GM23338 (cell line): ENCODE results near the gene SORBS1. TPM values are rescaled to one million over a fixed set of nuclear protein-coding genes. Genes with fewer than 3 reads are reported as not detected.

Experiments used
- ATAC-seq: fragments of 200-7000 bp; cut with Tn5 transposase; 3 replicates; pipeline ENCODE4 v1.9.1; 2020
- DNase-seq: peaks from one replicate; pipeline ENCODE4 v3.0.0-alpha.2; 2015; ENCODE audit warnings: low spot score
- H2AFZ ChIP-seq: fragments of 200-600 bp; sonication (generic); 2 replicates; pipeline ENCODE4 v1.8.0; 2016; ENCODE audit warnings: antibody characterized with exemption, mild to moderate bottlenecking, moderate library complexity
- H3F3A ChIP-seq: fragments of 200-600 bp; sonication (generic); replicated peaks from 2 replicates; pipeline ENCODE4 v1.8.0; 2017; ENCODE audit warnings: antibody characterized with exemption, mixed run types, low read depth
- H3K27ac ChIP-seq: fragments of 200-600 bp; sonication (generic); 2 replicates; pipeline ENCODE4 v1.6.1; 2016; ENCODE audit warnings: low read depth
- H3K27me3 ChIP-seq: fragments of 200-600 bp; sonication (generic); 2 replicates; pipeline ENCODE4 v1.8.0; 2016; ENCODE audit warnings: mild to moderate bottlenecking, mixed run types, moderate library complexity; ENCODE audit not compliant: insufficient read depth
- H3K36me3 ChIP-seq: fragments of 200-600 bp; sonication (generic); 2 replicates; pipeline ENCODE4 v1.8.0; 2016; ENCODE audit warnings: mild to moderate bottlenecking; ENCODE audit not compliant: insufficient read depth
- H3K4me1 ChIP-seq: fragments of 200-600 bp; sonication (generic); 2 replicates; pipeline ENCODE4 v1.8.0; 2016; ENCODE audit warnings: mild to moderate bottlenecking, moderate library complexity; ENCODE audit not compliant: insufficient read depth
- H3K4me2 ChIP-seq: fragments of 200-600 bp; sonication (generic); 2 replicates; pipeline ENCODE4 v1.7.1; 2017; ENCODE audit warnings: mixed run types
- H3K4me3 ChIP-seq: fragments of 200-600 bp; sonication (generic); 2 replicates; pipeline ENCODE4 v1.6.1; 2016; ENCODE audit warnings: mixed run types
- H3K79me2 ChIP-seq: fragments of 200-600 bp; sonication (generic); replicated peaks from 2 replicates; pipeline ENCODE4 v1.8.0; 2017; ENCODE audit warnings: mild to moderate bottlenecking; ENCODE audit not compliant: insufficient read depth
- H3K9me2 ChIP-seq: fragments of 200-600 bp; sonication (generic); 2 replicates; pipeline ENCODE4 v1.8.0; 2017; ENCODE audit not compliant: insufficient read depth
- H4K20me1 ChIP-seq: fragments of 200-600 bp; sonication (generic); replicated peaks from 2 replicates; pipeline ENCODE4 v1.8.0; 2017; ENCODE audit warnings: mild to moderate bottlenecking; ENCODE audit not compliant: insufficient read depth
- H3K27ac Mint-ChIP-seq: 2 replicates; pipeline ENCODE4 v1.8.0; 2020; ENCODE audit warnings: inconsistent platforms, mild to moderate bottlenecking, moderate library complexity, mixed read lengths
- H3K27me3 Mint-ChIP-seq: 3 replicates; pipeline ENCODE4 v1.8.0; 2022; ENCODE audit warnings: low read depth, mild to moderate bottlenecking, moderate library complexity, mixed read lengths, inconsistent platforms; ENCODE audit not compliant: insufficient read depth, poor library complexity
- H3K36me3 Mint-ChIP-seq: 3 replicates; pipeline ENCODE4 v1.8.0; 2021; ENCODE audit warnings: low read depth, mild to moderate bottlenecking, inconsistent platforms, moderate library complexity, mixed read lengths
- H3K4me1 Mint-ChIP-seq: 3 replicates; pipeline ENCODE4 v1.8.0; 2020; ENCODE audit warnings: mild to moderate bottlenecking, inconsistent platforms, mixed read lengths
- H3K4me3 Mint-ChIP-seq: 3 replicates; pipeline ENCODE4 v1.8.0; 2021; ENCODE audit warnings: moderate library complexity, mild to moderate bottlenecking, inconsistent platforms, mixed read lengths
- H3K9me3 Mint-ChIP-seq: 3 replicates; pipeline ENCODE4 v1.8.0; 2020; ENCODE audit warnings: moderate library complexity, mild to moderate bottlenecking, inconsistent platforms, mixed read lengths
- EZH2 ChIP-seq: fragments of 200-600 bp; sonication (generic); IDR thresholded peaks from one replicate; pipeline ENCODE4 v1.8.0; 2017; ENCODE audit warnings: antibody characterized with exemption, mild to moderate bottlenecking, low read depth; ENCODE audit not compliant: unreplicated experiment
- POLR2AphosphoS5 ChIP-seq: IDR thresholded peaks from 2 replicates; pipeline ENCODE4 v1.6.1; 2016; ENCODE audit warnings: antibody characterized with exemption, low read depth
- ZNF462 ChIP-seq: fragments of 250-450 bp; sonication (Bioruptor Pico); IDR thresholded peaks from 2 replicates; pipeline ENCODE4 v1.5.0; 2020; ENCODE audit warnings: mild to moderate bottlenecking, moderate library complexity
- polyA plus RNA-seq: library from polyadenylated mRNA; unstranded; fragments of >200 nt; fragmentation: Nextera tagmentation; extraction: Ambion mirVana; gene quantifications from 2 replicates; pipeline ENCODE4 v1.2.1, GENCODE V29; 2016
- total RNA-seq: library from RNA; depleted of rRNA; stranded (reverse); fragments of >200 nt; shearing (Covaris generic); gene quantifications from 2 replicates; pipeline ENCODE4 v1.2.3, GENCODE V29; 2014

Gene SORBS1
- total and polyA plus RNA-seq, 2 experiments from 2014 or later: 47.7 to 51.5 TPM

- peaks cover 54% of the 10 kb centered on the region for H3K4me1 Mint-ChIP-seq
- TF ChIP-seq ZNF462 (CRISPR knock-in tag): peak; percentile 54; the same call in 1 of the 2 replicates
- no peak for TF ChIP-seq EZH2
- Histone ChIP-seq H3F3A (0 out of 2 replicates have a peak, but pooled peaks cover 4% of the 10 kb centered on the region), H3K4me3 (no peak overlapping the region), H3K79me2 (peaks cover 88% of the 10 kb centered on the region), H3K27ac (no peak overlapping the region), H3K9me2 (no peaks in the 10 kb centered on the region), H3K4me2 (peak overlapping the region; percentile 46), H2AFZ (no peak overlapping the region), H4K20me1 (peaks cover 3% of the 10 kb centered on the region; the same call in 1 of the 2 replicates), H3K4me1 (peaks cover 69% of the 10 kb centered on the region), H3K36me3 (no peaks in the 10 kb centered on the region), H3K27me3 (no peaks in the 10 kb centered on the region)
- ATAC-seq (peak; percentile 13), DNase-seq (peak; percentile 55)
- no peak overlapping the region for H3K4me3 Mint-ChIP-seq
- peaks cover 11% of the 10 kb centered on the region for H3K27me3 Mint-ChIP-seq
- peaks cover 7% of the 10 kb centered on the region for H3K36me3 Mint-ChIP-seq
- H3K27ac Mint-ChIP-seq: no peak overlapping the region
- H3K9me3 Mint-ChIP-seq: peaks cover 3% of the 10 kb centered on the region; the same call in 1 of the 3 replicates
Observed at GRCh38 chr10:95547791-95548435, 13.3 kb downstream of the SORBS1 start.

- no peak overlapping the region for H2AFZ ChIP-seq
- ATAC-seq (no peak), DNase-seq (no peak)
- no peak for TF ChIP-seq POLR2AphosphoS5
- H3K27ac Mint-ChIP-seq: no peak overlapping the region
- no peaks in the 10 kb centered on the region for H3K27me3 ChIP-seq
- H3K27ac ChIP-seq: no peak overlapping the region
- peaks cover 4% of the 10 kb centered on the region; the same call in 2 of the 3 replicates for H3K36me3 Mint-ChIP-seq
- H3K4me3 Mint-ChIP-seq: no peak overlapping the region
- no peak overlapping the region for H3K4me3 ChIP-seq
- peaks cover 51% of the 10 kb centered on the region for H3K4me1 Mint-ChIP-seq
- peaks cover 9% of the 10 kb centered on the region for H3K27me3 Mint-ChIP-seq
- peaks cover 3% of the 10 kb centered on the region; the same call in 1 of the 2 replicates for H4K20me1 ChIP-seq
- H3K4me2 ChIP-seq: no peak overlapping the region
- H3K79me2 ChIP-seq: peaks cover 90% of the 10 kb centered on the region
- H3K9me3 Mint-ChIP-seq: no peaks in the 10 kb centered on the region
- H3K9me2 ChIP-seq: 0 out of 2 replicates have a peak, but pooled peaks cover 2% of the 10 kb centered on the region
- H3F3A ChIP-seq: 0 out of 2 replicates have a peak, but pooled peaks cover 4% of the 10 kb centered on the region
- H3K4me1 ChIP-seq: peaks cover 68% of the 10 kb centered on the region
- H3K36me3 ChIP-seq: no peaks in the 10 kb centered on the region
Observed at GRCh38 chr10:95547197-95547596, 14.0 kb downstream of the SORBS1 start.
